Loucy (cell line): ENCODE data around the gene ATF2.
A peak's percentile ranks its signal among the peaks of the same experiment; 100 is the strongest.

ENCODE experiments used
- H2AFZ ChIP-seq: fragments of 200-600 bp; sonication (generic); 2 replicates; pipeline ENCODE4 v1.6.0; 2016; ENCODE audit warnings: antibody characterized with exemption, mild to moderate bottlenecking, low read length, moderate library complexity
- H3F3A ChIP-seq: fragments of 200-600 bp; 2 replicates; pipeline ENCODE4 v1.6.0; 2016; ENCODE audit warnings: antibody characterized with exemption, low read depth, mild to moderate bottlenecking
- H3K27me3 ChIP-seq: fragments of 200-600 bp; sonication (generic); 2 replicates; pipeline ENCODE4 v1.6.1; 2014; ENCODE audit warnings: low read length, mild to moderate bottlenecking; ENCODE audit not compliant: insufficient read depth, poor library complexity, severe bottlenecking
- H3K36me3 ChIP-seq: fragments of 200-600 bp; sonication (generic); 2 replicates; pipeline ENCODE4 v1.6.1; 2016; ENCODE audit warnings: low read length; ENCODE audit not compliant: insufficient read depth
- H3K4me1 ChIP-seq: fragments of 200-600 bp; sonication (generic); 2 replicates; pipeline ENCODE4 v1.5.1; 2014; ENCODE audit warnings: low read length, mild to moderate bottlenecking; ENCODE audit not compliant: insufficient read depth, poor library complexity, severe bottlenecking
- H3K4me2 ChIP-seq: fragments of 200-600 bp; sonication (generic); 2 replicates; pipeline ENCODE4 v1.6.0; 2014; ENCODE audit warnings: antibody characterized with exemption, low read length, low read depth, mild to moderate bottlenecking; ENCODE audit not compliant: poor library complexity, severe bottlenecking
- H3K4me3 ChIP-seq: fragments of 200-600 bp; sonication (generic); 2 replicates; pipeline ENCODE4 v1.5.1; 2014; ENCODE audit warnings: low read length, mild to moderate bottlenecking, mixed read lengths; ENCODE audit not compliant: poor library complexity, severe bottlenecking
- H3K79me2 ChIP-seq: fragments of 200-600 bp; sonication (generic); 2 replicates; pipeline ENCODE4 v1.6.1; 2014; ENCODE audit warnings: low read length; ENCODE audit not compliant: insufficient read depth
- H3K9ac ChIP-seq: fragments of 200-600 bp; sonication (generic); 2 replicates; pipeline ENCODE4 v1.6.0; 2014; ENCODE audit warnings: mild to moderate bottlenecking, low read depth, low read length, moderate library complexity; ENCODE audit not compliant: poor library complexity, severe bottlenecking
- H3K9me2 ChIP-seq: fragments of 200-600 bp; sonication (generic); replicated peaks from 2 replicates; pipeline ENCODE4 v1.6.1; 2016; ENCODE audit warnings: low read depth, low read length, mixed read lengths
- H3K9me3 ChIP-seq: fragments of 200-600 bp; sonication (generic); 2 replicates; pipeline ENCODE4 v1.6.1; 2014; ENCODE audit warnings: mild to moderate bottlenecking, antibody characterized with exemption, low read length, low read depth; ENCODE audit not compliant: insufficient read depth
- H4K20me1 ChIP-seq: fragments of 200-600 bp; sonication (generic); 2 replicates; pipeline ENCODE4 v1.6.0; 2014; ENCODE audit warnings: antibody characterized with exemption, low read length, mild to moderate bottlenecking; ENCODE audit not compliant: insufficient read depth, poor library complexity, severe bottlenecking
- CTCF ChIP-seq: fragments of 200-600 bp; sonication (generic); conservative IDR thresholded peaks from 2 replicates; pipeline ENCODE4 v1.5.1; 2014; ENCODE audit warnings: mild to moderate bottlenecking, antibody characterized with exemption, low read length
- EZH2phosphoT487 ChIP-seq: fragments of 200-600 bp; IDR thresholded peaks from 2 replicates; pipeline ENCODE4 v1.6.1; 2018; ENCODE audit warnings: antibody characterized with exemption, mild to moderate bottlenecking, moderate library complexity, borderline replicate concordance

Gene ATF2

GRCh38 chr2:175037941-175038340, 130.1 kb downstream of the ATF2 start:
- H3K27me3 ChIP-seq = no peaks in the 10 kb centered on the region
- H3K9me3 ChIP-seq = no peaks in the 10 kb centered on the region
- TF ChIP-seq CTCF (no peak), EZH2phosphoT487 (no peak)
- H3K9ac ChIP-seq = no peak overlapping the region
- H3K4me2 ChIP-seq = no peak overlapping the region
- 0 out of 2 replicates have a peak overlapping the region, but pooled peaks have one; percentile 38 for H2AFZ ChIP-seq
- no peaks in the 10 kb centered on the region for H3K4me1 ChIP-seq
- H3K79me2 ChIP-seq = no peaks in the 10 kb centered on the region
- no peak overlapping the region for H3K4me3 ChIP-seq
- no peaks in the 10 kb centered on the region for H3K9me2 ChIP-seq
- H3K36me3 ChIP-seq = no peaks in the 10 kb centered on the region
- H3F3A ChIP-seq = no peaks in the 10 kb centered on the region
- no peaks in the 10 kb centered on the region for H4K20me1 ChIP-seq

- no peaks in the 10 kb centered on the region for H3K36me3 ChIP-seq
- peak overlapping the region; percentile 76 for H2AFZ ChIP-seq
- H3K27me3 ChIP-seq = no peaks in the 10 kb centered on the region
- no peaks in the 10 kb centered on the region for H3K9me2 ChIP-seq
- H3K4me3 ChIP-seq = peak overlapping the region; percentile 10
- H3F3A ChIP-seq = no peaks in the 10 kb centered on the region
- H4K20me1 ChIP-seq = no peaks in the 10 kb centered on the region
- no peak overlapping the region for H3K9ac ChIP-seq
- no peaks in the 10 kb centered on the region for H3K4me1 ChIP-seq
- TF ChIP-seq CTCF (peak; percentile 73), EZH2phosphoT487 (no peak)
- peak overlapping the region; percentile 40 for H3K4me2 ChIP-seq
- no peaks in the 10 kb centered on the region for H3K9me3 ChIP-seq
- H3K79me2 ChIP-seq = no peaks in the 10 kb centered on the region
Measured at GRCh38 chr2:175036582-175037018, 131.4 kb downstream of the ATF2 start.

GRCh38 chr2:175035806-175036205, 132.2 kb downstream of the ATF2 start:
- no peaks in the 10 kb centered on the region for H3K9me3 ChIP-seq
- H2AFZ ChIP-seq = peak overlapping the region; percentile 76
- H3K9me2 ChIP-seq = no peaks in the 10 kb centered on the region
- H4K20me1 ChIP-seq = no peaks in the 10 kb centered on the region
- no peaks in the 10 kb centered on the region for H3F3A ChIP-seq
- H3K4me3 ChIP-seq = no peak overlapping the region
- H3K4me2 ChIP-seq = no peak overlapping the region
- H3K9ac ChIP-seq = no peak overlapping the region
- H3K36me3 ChIP-seq = no peaks in the 10 kb centered on the region
- H3K4me1 ChIP-seq = no peaks in the 10 kb centered on the region
- H3K79me2 ChIP-seq = no peaks in the 10 kb centered on the region
- H3K27me3 ChIP-seq = no peaks in the 10 kb centered on the region
- TF ChIP-seq CTCF (no peak), EZH2phosphoT487 (no peak)
